Stimulated activated CD8-positive, alpha-beta memory T cell treated with anti-CD3 and anti-CD28 coated beads, Interleukin-7, amount 100 ng/mL, for 4 hours (primary cell): ENCODE data around the gene RAET1E.
"Not testable (repeated sequence)": the region's sequence is repeated elsewhere in the genome, so short reads cannot be mapped to it uniquely, and the experiment has no call there.

ENCODE experiments used
- DNase-seq, 2 donors: peaks; one replicate each; pipeline ENCODE4 v3.0.0-alpha.2; 2020; ENCODE audit warnings: low read depth in 2 of 2

RAET1E gene

GRCh38 chr6:149861603-149862423 is 36.1 kb downstream of the RAET1E start:
- DNase-seq: no peak

DNA sequence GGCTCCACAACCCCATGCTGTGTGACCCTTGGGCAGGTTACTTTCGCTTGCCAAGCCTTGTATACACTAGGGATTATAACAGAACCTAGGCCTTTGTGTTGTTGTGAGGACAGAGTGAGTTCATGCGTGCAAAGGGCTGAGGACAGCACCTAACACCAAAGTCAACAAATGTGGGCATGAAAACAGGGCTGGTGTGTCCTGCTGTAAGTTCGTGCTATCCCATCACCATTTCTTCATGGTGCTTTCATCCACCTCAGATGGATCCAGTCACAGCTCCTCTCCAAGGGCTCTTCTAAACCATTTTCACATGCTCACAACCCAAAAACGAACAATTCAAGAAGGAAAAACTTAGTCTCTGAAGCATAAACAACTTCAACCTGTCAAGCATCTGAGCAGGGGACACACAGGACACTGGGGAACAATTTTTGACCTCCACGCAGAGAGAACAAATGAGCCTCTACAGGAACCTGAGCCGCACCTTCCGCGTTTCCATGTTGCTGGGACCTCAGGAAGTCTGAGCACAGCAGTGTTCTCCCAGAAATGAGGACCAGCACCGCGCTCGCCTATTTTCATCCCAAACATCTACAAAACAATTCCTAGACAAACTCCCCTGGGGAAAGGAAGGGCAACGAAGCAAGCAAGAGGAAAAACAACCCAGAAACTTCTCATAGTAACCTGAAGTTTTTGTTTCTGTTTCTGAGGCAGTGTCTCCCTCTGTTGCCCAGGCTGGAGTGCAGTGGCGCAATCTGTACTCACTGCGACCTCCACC is 36.9 kb downstream of the RAET1E start:
- DNase-seq: no peak

DNA sequence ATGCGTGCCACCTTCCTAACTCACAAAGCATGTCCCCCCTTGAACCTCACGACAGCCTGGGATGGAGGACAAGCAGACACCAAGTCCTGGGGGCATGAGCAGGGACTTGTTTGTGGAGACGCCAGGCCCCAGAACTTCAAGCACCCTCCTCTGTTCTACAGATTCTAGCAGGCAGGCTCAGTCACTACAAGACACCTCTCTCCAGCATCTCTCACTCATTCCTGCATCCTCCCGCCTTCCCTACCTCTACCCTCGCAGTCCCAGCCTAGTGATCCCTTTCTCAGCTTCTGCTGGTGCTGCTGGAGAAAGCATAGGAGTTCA is 37.4 kb downstream of the RAET1E start:
- DNase-seq: no peak

DNA sequence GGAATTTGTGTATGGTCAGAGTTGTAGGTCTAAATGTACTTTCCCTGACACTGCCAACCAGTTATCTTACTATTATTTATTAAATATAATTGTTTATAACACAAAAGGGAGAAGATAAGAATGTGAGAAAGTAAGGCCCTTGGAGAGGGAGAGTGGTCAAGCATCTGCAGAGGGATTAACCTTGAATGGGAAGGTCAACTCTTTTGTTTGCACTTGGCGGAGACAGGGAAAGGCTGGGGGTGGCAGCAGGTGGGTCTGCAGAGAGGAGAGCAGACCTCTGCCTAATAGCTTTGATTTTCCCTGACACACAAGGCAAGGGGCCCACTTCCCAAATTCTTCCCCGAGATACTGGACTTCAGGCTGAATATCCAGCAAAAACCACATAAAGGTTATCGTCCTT is 38.0 kb downstream of the RAET1E start:
- DNase-seq: no peak

DNA sequence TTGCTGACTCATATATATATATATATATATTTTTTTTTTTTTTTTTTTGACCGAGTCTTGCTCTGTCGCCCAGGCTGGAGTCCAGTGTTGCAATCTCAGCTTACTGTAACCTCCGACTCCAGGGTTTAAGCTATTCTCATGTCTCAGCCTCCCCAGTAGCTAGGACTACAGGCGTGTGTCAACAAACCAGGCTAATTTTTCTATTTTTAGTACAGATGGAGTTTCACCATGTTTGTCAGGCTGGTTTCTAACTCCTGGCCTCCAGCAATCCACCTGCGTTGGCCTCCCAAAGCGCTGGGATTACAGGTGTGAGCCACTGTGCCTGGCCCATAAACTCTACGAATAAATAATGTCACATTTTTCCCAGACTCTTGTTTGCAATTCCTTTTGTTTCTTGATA is 38.5 kb downstream of the RAET1E start:
- DNase-seq: no peak

GRCh38 chr6:149857541-149857940 is 40.4 kb downstream of the RAET1E start:
- DNase-seq: no peak

GRCh38 chr6:149856256-149856994 is 41.5 kb downstream of the RAET1E start:
- DNase-seq: no peak

DNA sequence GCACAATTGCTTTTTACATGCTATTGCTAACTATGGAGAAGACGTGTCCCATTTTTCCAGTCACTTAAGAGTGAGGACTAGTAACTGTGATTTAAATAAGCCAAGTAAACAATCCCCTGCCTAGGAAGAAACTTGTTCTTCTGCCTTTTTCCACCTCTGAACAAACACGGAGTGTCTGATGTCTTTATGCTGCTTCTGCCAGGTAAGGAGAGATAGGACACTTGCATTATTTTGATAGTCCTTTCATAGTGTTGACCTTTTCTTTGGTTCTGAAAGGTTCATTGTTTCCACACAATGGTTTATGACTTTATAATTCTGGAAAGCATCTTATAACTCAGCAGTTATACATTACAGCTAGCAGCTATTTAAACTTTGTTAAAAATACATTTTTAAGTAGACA is 42.2 kb downstream of the RAET1E start:
- DNase-seq: no peak

- DNase-seq: no peak
These were observed 42.8 kb downstream of the RAET1E start for GRCh38 chr6:149855040-149855654.

DNA sequence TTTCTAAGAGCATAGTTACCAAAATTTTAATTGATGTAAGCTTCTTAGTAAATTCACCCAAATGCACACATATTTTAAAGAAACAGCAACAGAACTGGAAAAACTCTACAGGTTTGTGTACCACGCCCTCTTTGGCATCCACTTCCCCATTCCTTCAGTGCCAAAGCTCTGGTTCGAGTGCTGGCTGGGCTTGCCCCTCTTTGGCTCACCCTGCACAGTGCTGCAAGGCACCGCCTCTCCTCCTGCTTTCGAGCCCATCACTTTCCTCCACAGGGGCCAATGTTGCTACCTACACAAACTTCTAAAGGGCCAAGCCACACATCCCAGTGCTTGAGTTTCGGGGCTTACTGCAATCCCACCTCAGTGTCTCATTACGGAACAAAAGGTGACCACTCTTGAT is 43.4 kb downstream of the RAET1E start:
- no peak for DNase-seq

DNA sequence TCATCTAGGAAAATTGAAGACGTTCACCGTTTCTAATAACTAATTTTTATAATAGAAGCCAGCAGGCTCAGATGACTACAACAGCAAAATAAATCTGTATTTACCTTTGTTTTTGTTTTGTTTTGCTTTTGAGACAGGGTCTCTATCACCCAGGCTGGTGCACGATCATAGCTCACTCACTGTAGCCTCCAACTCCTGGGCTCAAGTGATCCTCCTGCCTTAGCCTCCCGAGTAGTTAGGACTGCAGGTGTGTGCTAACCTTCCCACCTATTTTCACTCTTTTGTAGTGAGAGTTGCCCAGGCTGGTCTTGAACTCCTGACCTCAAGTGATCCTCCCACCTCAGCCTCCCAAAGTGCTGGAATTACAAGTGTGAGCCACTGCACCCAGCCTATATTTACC is 43.9 kb downstream of the RAET1E start:
- not testable (repeated sequence) for DNase-seq

DNA sequence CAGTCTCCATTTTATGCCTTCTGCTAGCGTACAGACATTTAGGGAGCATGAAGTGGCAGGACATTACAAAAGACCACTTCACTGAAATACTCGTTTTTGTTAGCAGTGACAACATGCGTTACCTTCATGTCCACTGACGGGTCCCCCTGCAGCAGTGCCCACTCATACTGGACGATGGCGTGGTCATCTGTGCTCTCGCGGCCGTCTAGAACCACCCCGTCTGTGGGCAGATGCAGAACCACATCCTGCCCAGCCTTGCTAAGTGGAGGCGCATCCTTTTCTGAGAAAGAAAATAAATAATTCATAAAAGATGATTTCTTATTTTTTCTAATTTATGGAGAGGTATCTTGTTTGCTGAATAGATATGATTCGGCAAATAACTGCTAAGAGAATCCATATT is 45.0 kb downstream of the RAET1E start:
- no peak for DNase-seq

DNA sequence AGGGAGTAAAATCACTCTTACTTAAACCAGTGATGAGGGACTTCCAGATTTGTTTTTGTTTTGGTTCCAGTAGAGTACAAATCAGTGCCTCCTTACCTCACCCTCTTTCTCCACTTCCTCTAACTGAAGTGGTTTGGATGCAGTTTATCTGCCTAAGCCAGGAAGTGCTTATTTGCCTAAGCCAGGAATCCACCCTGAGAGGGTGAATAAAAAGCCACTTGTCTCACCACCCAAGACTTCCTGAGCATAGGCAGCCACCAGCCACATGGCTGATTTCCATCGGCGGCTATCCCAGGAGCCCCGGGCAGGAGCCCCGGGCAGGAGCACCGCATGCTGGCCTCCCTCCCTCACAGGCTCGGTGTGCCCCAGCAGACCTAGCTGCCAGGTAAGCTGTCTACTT is 45.7 kb downstream of the RAET1E start:
- no peak for DNase-seq

DNA sequence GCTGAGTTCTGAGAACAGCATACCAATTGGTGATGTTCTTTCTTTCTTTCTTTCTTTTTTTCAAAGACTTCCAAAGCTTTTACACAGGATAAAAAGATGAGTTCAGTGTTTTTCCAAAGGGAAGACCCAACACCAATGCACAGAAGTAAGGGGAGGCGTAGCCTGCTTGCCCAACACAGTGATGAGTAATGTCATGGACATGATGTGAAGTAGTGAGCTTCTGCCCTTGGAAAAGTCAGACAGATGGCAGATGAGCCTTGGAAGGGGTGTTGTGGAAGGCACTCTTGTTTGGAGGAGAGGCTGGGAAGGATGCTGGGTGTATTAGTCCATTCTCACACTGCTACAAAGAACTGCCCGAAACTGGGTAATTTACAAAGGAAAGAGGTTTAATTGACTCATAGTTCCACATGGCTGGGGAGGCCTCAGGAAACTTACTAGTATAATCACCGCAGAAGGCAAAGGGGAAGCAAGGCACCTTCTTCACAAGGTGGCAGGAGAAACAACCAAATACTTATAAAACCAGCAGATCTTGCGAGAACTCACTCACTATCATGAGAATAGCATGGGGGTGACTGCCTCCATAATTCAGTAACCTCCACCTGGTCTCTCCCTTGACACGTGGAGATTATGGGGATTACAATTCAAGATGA is 46.3 kb downstream of the RAET1E start:
- DNase-seq: no peak

GRCh38 chr6:149848343-149848742 is 49.6 kb downstream of the RAET1E start:
- not testable (repeated sequence) for DNase-seq
